Gastroesophageal sphincter (tissue), 3 donors: Measurements from ENCODE around the gene DKK2.

ENCODE experiments used
- EP300 ChIP-seq: sonication (generic); formaldehyde crosslinking; IDR thresholded peaks from one replicate; pipeline ENCODE4 v1.6.1; 2017; ENCODE audit warnings: antibody characterized with exemption, mild to moderate bottlenecking
- POLR2A ChIP-seq, 2 donors: fragments of 450-650 bp; IDR thresholded peaks; one replicate each; pipeline ENCODE4 v1.6.1; 2017; ENCODE audit warnings: antibody characterized with exemption in 2 of 2, mild to moderate bottlenecking in 2 of 2, moderate library complexity in 1 of 2
- POLR2AphosphoS5 ChIP-seq: sonication (generic); formaldehyde crosslinking; IDR thresholded peaks from one replicate; pipeline ENCODE4 v1.6.1; 2017; ENCODE audit warnings: antibody characterized with exemption
- TF ChIP-seq, protein P1 (sequence below), 4 experiments: fragments of 200-600 bp in 2 of 4; fragments of 450-650 bp in 2 of 4; sonication (generic) in 1 of 4; IDR thresholded peaks; one replicate each; pipeline ENCODE4 v1.5.1; 2017 to 2019; ENCODE audit warnings: antibody characterized with exemption in 4 of 4, mild to moderate bottlenecking in 2 of 4, moderate library complexity in 2 of 4

DNA sequence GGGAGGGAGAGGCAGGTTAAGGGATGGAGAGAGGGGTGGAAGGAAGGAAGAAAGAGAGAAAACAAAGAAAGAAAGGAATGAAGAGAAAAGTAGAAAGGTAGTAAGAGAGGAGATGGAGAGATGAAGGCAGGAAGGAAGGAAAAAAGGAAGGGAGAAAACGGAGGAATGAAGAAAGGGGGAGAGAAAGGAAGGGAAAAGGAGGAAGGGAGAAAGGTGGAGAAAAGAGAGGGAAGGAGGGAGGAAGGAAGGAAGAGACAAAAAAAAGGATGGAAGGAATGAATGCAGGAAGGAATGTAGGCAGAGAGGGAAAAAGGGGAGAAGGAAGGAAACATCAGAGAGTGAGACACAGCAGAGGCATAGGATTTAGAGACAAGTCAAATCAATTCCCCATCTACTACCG lies 68.2 kb downstream of the DKK2 start:
- TF ChIP-seq EP300 (no peak), POLR2AphosphoS5 (no peak), POLR2A (IDR thresholded peaks at IDR 0.05) (no peak)
- TF ChIP-seq, protein P1, sequence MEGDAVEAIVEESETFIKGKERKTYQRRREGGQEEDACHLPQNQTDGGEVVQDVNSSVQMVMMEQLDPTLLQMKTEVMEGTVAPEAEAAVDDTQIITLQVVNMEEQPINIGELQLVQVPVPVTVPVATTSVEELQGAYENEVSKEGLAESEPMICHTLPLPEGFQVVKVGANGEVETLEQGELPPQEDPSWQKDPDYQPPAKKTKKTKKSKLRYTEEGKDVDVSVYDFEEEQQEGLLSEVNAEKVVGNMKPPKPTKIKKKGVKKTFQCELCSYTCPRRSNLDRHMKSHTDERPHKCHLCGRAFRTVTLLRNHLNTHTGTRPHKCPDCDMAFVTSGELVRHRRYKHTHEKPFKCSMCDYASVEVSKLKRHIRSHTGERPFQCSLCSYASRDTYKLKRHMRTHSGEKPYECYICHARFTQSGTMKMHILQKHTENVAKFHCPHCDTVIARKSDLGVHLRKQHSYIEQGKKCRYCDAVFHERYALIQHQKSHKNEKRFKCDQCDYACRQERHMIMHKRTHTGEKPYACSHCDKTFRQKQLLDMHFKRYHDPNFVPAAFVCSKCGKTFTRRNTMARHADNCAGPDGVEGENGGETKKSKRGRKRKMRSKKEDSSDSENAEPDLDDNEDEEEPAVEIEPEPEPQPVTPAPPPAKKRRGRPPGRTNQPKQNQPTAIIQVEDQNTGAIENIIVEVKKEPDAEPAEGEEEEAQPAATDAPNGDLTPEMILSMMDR (IDR thresholded peaks at IDR 0.05) = no peak
